ENCODE measurements around the gene CAMTA1. TPM values are rescaled to one million over a fixed set of nuclear protein-coding genes. Genes with fewer than 3 reads are reported as not detected.

CAMTA1 gene
- total RNA-seq, 6 donors from 2014 or later: 38.8 to 74.0 (median 46.1) TPM

DNA sequence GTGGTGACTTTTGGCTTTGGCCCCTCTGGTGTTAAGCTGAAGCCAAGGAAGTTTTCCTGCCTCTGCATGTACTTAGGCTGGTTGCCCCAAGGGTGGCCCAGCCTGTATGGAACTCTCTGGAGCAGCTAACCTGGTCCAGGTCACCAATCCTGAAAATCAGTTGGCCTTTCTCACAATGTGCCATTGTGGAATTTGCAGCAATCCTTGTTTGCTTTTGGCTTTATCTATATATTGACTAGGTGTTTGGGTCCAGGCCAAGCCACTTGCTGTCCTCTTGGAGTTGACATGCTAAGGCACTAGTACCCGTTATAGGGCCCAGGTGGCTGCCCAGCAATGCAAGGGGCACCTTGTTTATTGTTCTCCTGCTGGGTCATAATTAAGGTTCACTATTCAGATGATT, 124.6 kb downstream of the CAMTA1 start:
- H3K4me3 ChIP-seq: no peak overlapping the region
- 71 to 90% methylated on average over 1 of the region's 1 CpG for WGBS, 2 donors

DNA sequence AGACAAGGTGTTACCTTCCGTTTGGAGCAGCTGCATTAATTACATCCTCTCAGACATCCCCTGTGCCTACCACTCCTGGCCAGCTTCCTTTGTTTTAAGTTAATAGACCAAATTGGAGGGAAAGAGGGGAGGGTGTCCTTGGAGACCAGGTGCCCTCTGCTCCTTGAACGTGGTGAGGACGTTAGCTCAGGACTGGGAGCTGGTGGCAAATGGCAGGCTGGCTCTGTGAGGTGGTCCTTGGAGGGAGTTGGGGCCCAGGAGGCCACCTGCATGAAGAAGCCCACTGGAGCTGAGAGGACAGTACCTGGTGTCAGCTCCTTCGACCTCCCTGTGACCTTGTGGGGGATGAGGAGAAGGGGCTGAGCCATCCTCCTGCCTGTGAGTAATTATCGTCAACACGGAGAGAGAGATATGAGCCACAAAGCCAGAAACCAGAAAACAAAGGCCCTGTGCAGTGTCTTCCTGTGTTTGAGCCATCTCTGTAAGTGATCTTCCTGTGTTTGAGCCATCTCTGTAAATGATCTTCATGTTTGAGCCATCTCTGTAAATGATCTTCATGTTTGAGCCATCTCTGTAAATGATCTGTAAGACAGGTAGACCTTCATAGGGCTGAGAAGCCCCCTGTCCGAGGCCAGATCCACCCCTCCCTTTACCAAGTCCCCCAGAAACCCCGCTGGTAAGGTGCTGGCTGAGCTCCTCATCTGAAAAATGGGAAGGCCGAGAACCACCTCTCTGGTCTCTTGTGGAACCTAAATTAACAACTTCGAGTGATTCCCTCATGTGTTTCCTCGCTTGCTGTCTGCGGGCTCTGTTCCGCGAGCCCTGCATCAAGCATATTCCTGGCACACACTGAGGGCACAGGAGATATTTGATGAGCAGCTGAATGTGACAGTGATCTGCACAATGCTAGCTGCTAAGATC, 126.0 kb downstream of the CAMTA1 start:
- Histone ChIP-seq H3K9me3 (peaks cover 0 to 4% (median 0%) of the 10 kb centered on the region in 4 donors), H3K36me3 (no peaks in the 10 kb centered on the region), H3K27ac (peak overlapping the region in 2 of 4 donors; percentile 20 to 27), H3K4me1 (peaks cover 2 to 21% (median 12%) of the 10 kb centered on the region in 4 donors), H3K4me3 (no peak overlapping the region), H3K27me3 (no peaks in the 10 kb centered on the region)
- ATAC-seq (ENCODE audit: low FRiP score in 2 of 2): no peak
- no peak for DNase-seq
- 72 to 75% methylated on average over 14 of the region's 14 CpGs for WGBS, 2 donors
- TF ChIP-seq POLR2AphosphoS5 (IDR thresholded peaks at IDR 0.05) (no peak), CTCF (IDR thresholded peaks at IDR 0.05) (no peak), EP300 (IDR thresholded peaks at IDR 0.05) (no peak), POLR2A (IDR thresholded peaks at IDR 0.05) (no peak)

More for the DNA sequence above, 124.6 kb downstream of the CAMTA1 start:
- no peak for DNase-seq
- H3K4me1 ChIP-seq: peaks cover 2 to 21% (median 12%) of the 10 kb centered on the region in 4 donors
- H3K27me3 ChIP-seq: no peaks in the 10 kb centered on the region
- no peak overlapping the region for H3K27ac ChIP-seq
- no peaks in the 10 kb centered on the region for H3K36me3 ChIP-seq
- H3K9me3 ChIP-seq: peaks cover 0 to 4% (median 0%) of the 10 kb centered on the region in 4 donors
- TF ChIP-seq EP300 (IDR thresholded peaks at IDR 0.05) (no peak), POLR2AphosphoS5 (IDR thresholded peaks at IDR 0.05) (no peak), CTCF (IDR thresholded peaks at IDR 0.05) (no peak), POLR2A (IDR thresholded peaks at IDR 0.05) (no peak)
- no peak for ATAC-seq (ENCODE audit: low FRiP score in 2 of 2)

- no peaks in the 10 kb centered on the region for H3K27me3 ChIP-seq
- no peak for ATAC-seq (ENCODE audit: low FRiP score in 2 of 2)
- H3K9me3 ChIP-seq: peaks cover 0 to 4% (median 0%) of the 10 kb centered on the region in 4 donors
- DNase-seq: no peak
- H3K4me1 ChIP-seq: peaks cover 0 to 17% (median 10%) of the 10 kb centered on the region in 4 donors
- TF ChIP-seq CTCF (IDR thresholded peaks at IDR 0.05) (no peak), EP300 (IDR thresholded peaks at IDR 0.05) (no peak), POLR2A (IDR thresholded peaks at IDR 0.05) (no peak), POLR2AphosphoS5 (IDR thresholded peaks at IDR 0.05) (no peak)
- H3K27ac ChIP-seq: peak overlapping the region in 2 of 4 donors; percentile 27 to 41
- 42 to 52% methylated on average over 2 of the region's 2 CpGs for WGBS, 2 donors
- H3K4me3 ChIP-seq: no peak overlapping the region
- no peaks in the 10 kb centered on the region for H3K36me3 ChIP-seq
Observed at GRCh38 chr1:6911974-6912373, 126.7 kb downstream of the CAMTA1 start.

DNA sequence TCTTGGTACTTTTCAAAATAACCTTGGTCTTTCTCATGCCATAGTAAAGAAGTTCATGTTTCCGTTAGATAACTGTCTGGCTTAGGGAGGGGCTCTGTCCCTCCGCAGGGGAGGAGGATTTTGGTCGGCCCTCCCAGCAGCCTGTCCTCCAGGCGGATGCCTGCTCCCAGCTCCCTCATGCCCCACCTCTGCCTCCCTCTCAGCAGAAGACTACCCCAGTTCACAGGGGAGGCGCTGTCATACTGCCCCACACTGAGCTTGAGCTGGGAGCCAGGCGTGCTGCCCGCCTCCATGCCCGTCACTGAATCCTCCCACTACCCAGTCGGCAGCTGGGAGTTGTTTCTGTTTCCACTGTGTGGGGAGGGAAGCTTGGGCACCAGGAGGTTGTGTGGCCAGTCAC, 127.3 kb downstream of the CAMTA1 start:
- WGBS, 2 donors: 61 to 68% methylated on average over 4 to 9 of the region's 9 CpGs

More for the DNA sequence above, 127.3 kb downstream of the CAMTA1 start:
- DNase-seq: no peak
- ATAC-seq (ENCODE audit: low FRiP score in 2 of 2): no peak
- no peaks in the 10 kb centered on the region for H3K27me3 ChIP-seq
- H3K4me1 ChIP-seq: peaks cover 0 to 12% (median 6%) of the 10 kb centered on the region in 4 donors
- no peak overlapping the region for H3K4me3 ChIP-seq
- TF ChIP-seq POLR2A (IDR thresholded peaks at IDR 0.05): no peak
- TF ChIP-seq EP300 (IDR thresholded peaks at IDR 0.05): no peak
- no peak for TF ChIP-seq POLR2AphosphoS5 (IDR thresholded peaks at IDR 0.05)
- no peak for TF ChIP-seq CTCF (IDR thresholded peaks at IDR 0.05)
- peaks cover 0 to 4% (median 0%) of the 10 kb centered on the region in 4 donors for H3K9me3 ChIP-seq
- peak overlapping the region in 2 of 4 donors; percentile 41 to 62 for H3K27ac ChIP-seq
- no peaks in the 10 kb centered on the region for H3K36me3 ChIP-seq

All from upper lobe of left lung (tissue), 6 donors.